GM12872 (cell line): Measurements from ENCODE around the gene RFXANK.

ENCODE experiments used
- CTCF ChIP-seq: IDR thresholded peaks from 3 replicates; pipeline ENCODE4 v1.5.1; 2011; ENCODE audit warnings: low read depth, mild to moderate bottlenecking, low read length, moderate library complexity; ENCODE audit not compliant: insufficient read depth

Gene RFXANK

DNA sequence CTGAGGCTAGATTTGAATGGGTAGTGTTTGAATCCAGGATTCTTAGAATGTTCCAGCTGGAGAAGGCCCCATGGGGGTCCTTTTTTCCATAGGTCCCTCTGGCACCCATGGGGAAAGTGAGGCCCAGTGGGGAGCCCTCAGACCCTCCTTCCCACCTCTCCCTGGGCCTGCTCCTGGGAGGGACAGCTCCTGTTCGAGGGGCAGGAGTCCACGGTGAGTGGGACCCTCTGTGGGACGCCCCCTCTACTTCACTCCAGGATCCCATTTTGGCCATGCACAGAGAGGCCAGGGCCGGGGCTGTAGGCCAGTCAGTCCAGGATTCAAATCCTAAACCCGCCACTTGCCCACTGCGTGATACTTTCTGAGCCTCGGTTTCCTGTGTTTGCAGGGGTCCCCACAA, 29.6 kb upstream of the RFXANK start:
- TF ChIP-seq CTCF = no peak

DNA sequence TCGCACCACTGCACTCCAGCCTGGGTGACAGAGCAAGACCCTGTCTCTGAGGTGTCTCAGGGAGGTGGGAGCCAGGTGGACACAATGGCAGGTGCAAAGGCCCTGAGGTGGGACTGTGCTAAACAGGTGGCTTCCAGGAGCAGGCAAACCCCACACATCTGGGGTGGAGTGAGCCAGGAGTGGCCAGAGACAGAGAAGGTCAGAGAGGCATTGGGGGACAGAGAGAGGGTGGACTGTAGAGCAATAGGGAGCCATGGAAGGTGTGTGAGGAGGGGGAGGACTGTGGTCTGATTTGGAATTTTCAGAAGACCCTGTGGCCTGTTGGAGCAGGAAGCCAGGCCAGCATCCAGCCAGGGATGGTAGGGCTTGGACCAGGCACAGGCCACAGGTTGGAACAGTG, 26.7 kb upstream of the RFXANK start:
- TF ChIP-seq CTCF = no peak

DNA sequence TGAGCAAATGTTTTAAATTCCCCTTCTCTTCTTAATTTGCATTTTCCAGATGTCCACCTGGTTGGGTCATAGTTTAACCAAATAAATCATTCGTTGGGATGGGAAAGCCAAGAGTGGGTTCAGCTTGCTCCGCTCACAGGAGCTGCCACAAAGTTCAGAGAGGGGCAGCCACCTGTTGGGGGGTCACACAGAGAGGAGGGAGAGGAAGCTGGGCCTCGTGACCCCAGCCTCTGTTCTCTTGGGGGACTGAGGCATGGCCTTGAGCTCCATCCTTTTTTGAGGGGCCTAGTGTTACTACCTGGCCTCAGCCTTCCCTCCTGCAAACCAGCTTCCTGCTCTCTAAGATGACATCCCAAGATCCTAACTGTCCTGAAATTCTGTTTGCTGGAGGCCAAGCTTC, 24.4 kb upstream of the RFXANK start:
- TF ChIP-seq CTCF = no peak

DNA sequence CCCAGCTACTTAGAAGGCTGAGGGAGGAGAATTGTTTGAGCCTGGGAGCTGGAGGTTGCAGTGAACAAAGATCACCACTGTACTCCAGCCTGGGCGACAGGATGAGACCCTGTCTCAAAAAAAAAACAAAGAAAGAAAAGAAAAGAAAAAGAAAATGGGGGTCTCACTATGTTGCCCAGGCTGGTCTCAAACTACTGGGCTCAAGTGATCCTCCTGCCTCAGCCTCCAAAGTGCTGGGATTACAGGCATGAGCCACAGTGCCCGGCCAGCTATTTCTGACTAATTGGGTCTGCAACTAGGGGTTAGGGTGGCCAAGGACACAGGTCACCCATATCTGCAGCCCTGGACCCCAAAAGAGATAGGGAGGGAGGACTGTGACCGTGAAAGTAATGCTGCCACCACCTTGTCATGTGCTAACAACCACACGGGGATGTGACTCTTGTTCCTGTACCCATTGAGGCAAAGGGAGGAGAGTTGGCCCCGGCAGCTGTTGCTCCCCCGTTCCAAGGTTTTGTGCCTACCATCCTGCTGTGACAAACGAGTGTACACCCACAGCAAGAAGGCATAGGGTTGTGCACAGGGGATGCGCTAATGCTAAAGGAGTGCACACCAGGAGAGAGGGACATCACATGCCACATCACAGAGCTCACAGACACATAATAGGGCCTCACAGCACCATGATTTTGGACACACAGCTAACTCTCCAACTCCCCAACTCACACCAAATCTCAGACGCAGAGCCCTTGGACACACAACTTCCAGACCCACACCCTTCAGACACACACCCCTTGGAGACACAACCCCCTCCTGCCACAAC, 22.6 kb upstream of the RFXANK start:
- no peak for TF ChIP-seq CTCF

GRCh38 chr19:19170053-19170872, 21.8 kb upstream of the RFXANK start, which contains the start of gene MEF2B:
Gene MEF2B (minus strand): TSS chr19:19170263. CDS start chr19:19150735, 19,528 bp downstream.
- TF ChIP-seq CTCF = no peak

GRCh38 chr19:19170873-19171672, 21.0 kb upstream of the RFXANK start:
- TF ChIP-seq CTCF = no peak
